ENCODE data around the gene ELOVL7.
"Not testable (repeated sequence)": the region's sequence is repeated elsewhere in the genome, so short reads cannot be mapped to it uniquely, and the experiment has no call there.

The ELOVL7 gene

DNA sequence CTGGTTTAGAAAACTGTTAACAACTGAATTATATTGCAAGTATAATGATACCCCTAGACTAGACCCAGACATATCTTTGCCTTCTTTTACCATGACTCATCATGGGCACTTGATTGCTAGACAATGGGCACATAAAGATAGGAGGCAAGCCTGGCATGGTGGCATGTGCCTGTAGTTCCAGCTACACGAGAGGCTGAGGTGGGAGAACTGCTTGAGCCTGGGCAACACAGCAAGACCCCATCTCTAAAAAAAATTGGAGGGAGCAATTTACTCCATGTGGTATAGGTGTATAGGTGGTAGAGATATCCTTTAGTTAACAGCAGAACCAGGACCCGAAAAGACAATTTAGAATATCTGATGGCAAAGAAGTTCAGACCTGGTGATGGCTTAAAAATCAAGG lies 51.6 kb downstream of the ELOVL7 start:
- DNase-seq = no peak

DNA sequence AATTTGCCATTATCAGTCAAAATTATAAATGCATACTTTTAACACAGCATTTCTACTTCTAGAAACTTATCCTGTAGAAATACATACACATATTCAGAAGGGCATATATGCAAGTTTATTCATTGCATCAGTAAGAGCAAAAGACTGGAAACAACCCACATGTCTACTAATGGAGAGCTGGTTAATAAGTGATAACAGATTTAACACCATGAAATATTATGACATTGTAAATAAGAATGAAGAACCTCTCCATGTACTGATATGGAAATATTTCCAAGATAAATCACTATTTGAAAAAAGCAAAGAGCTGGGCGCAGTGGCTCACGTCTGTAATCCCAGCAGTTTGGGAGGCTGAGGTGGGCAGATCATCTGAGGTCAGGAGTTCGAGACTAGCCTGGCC lies 54.5 kb downstream of the ELOVL7 start:
- DNase-seq = no peak

DNA sequence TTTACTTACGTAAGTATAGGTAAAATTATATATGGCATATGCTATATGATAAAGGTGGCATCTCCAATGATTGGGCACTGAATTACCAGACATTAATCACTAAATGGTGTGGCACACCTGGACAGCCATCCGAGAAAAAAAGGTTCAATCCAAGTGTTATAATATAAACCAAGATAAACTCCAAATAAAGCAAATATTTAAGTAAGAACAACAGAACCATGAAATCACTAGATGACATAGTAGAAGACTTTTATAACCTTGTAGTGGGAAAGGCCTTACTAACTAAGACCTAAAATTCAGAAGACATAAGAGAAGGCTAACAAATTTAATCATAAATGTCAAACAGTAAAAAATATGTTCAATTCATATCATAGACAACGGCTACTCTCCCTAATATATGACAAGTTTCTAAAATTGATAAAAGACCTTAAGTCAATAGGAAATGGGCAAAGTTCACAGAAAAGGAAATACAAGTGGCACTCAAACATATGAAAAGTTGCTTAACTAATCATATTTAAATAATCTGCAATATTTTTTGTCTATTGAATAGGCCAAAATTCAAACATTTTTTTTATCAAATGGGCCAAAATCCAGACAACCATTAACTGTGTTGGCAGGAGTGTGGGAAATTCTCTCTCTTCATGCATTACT lies 55.1 kb downstream of the ELOVL7 start:
- no peak for DNase-seq

DNA sequence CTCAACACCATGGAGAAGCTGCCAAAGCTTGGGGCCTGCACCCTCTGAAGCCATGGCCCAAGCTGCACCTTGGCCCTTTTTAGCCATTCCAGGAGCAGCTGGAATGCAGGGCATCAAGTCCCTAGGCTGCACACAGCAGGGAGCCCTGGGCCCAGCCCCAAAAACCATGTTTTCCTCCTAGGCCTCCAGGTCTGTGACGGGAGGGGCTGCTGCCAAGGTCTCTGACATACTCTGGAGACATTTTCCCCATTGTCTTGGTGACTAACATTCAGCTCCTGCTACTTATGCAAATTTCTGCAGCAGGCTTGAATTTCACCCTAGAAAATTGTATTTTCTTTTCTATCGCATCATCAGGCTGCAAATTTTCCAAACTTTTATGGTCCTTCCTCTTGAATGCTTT lies 64.6 kb downstream of the ELOVL7 start:
- DNase-seq = no peak

DNA sequence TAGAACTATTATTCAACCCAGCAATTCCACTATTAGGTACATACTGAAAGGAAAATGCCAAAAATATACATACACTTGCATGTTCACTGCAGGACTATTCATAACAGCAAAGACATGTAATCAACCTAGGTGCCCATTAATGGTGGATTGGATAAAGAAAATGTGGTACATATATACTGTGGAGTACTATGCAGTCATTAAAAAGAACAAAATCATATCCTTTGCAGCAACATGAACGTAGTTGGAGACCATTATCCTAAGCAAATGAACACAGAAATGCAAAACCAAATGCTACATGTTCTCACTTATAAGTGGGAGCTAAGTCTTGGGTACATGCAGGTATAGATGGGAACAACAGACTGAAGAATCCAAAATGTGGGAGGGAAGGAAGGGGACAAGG lies 67.7 kb downstream of the ELOVL7 start:
- no peak for DNase-seq

GRCh38 chr5:60765019-60765709 lies 78.9 kb downstream of the ELOVL7 start:
- no peak for DNase-seq

DNA sequence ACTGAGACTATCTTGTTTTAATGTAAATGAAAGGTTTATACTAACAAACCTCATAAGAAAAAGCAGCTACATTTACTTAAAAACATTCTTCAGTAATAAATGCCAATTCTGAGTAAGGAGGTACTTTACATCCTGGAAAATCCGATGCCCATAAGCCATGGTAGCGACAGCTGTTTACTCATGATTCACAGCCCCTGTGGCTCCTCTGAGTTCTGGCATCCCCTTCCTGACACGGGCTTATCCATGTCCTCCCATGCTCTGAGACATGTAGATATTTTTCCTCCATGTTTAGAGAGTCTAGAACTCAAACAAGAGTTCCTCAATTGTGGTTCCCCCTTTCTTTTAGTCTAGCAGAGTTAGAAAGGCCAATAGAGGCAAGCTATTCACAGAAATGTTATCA lies 81.0 kb downstream of the ELOVL7 start:
- no peak for DNase-seq

- no peak for DNase-seq
Measured at GRCh38 chr5:60754495-60754894, 89.6 kb downstream of the ELOVL7 start.

DNA sequence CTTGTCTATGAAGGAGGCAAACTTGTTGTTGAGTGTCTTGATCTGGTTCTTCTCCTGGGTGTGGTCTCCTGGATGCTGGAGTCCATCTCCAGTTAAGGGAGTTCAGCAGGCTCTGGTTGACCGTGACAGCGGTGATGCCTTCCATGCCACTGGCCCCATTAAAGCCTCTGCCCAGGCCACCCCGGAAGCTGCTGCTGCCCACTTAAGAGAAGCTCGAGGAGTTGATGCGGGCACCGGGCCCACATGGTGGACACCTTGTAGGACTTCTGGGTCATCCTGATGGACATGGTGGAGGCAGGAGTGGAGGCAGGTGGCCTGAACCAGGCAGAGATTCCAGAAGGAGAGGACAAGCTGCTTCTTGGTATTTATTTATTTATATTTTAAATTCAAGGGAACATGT lies 99.4 kb downstream of the ELOVL7 start:
- no peak for DNase-seq

DNA sequence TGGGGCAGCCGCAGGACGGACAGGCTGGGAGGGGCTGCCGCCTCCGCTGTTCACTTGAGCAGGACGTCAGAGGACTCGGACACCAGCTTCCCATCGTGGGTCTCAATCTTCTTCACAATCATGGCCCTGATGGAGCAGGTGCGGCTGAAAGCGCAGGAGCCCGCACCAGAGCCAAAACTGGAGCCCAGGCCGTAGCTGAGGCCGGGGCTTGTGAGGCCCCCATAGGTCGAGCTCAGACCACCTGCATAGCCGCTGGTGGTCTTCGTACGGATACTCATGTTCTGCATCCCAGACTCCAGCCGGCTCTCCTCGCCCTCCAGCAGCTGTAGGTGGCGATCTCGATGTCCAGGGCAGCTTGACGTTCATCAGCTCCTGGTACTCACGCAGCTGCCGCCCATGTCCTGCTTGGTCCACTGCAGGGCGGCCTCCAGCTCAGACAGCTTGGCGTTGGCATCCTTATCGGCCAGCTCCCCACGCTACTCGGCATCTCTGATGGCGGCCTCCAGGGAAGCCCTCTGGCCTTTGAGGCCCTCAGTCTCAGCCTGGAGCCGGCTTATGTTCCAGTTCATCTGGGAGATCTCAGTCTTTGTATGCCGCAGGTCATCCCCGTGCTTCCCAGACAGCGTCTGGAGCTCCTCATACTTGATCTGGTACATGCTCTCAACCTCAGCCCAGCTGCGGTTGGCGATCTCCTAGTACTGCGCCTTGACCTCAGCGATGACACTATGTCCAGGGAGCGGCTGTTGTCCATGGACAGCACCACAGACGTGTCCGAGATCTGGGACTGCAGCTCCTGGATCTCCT lies 100.4 kb downstream of the ELOVL7 start:
- no peak for DNase-seq

DNA sequence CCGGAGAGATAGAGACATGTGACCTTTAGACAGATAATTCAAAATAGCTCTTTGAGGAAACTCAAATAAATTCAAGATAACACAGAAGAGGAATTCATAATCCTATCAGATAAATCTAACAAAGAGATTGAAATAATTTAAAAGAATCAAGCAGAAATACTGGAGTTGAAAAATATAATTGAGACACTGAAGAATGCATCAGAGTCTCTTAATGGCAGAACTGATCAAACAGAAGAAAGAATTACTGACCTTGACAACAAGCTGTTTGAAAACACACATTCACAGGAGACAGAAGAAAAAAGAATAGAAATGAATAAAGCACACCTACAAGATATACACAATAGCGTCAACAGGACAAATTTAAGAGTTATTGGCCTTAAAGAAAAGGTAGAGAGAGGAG lies 103.7 kb downstream of the ELOVL7 start:
- DNase-seq = no peak

GRCh38 chr5:60738933-60739332 lies 105.1 kb downstream of the ELOVL7 start:
- no peak for DNase-seq

GRCh38 chr5:60738461-60738860 lies 105.6 kb downstream of the ELOVL7 start:
- no peak for DNase-seq

GRCh38 chr5:60730858-60731257 lies 113.2 kb downstream of the ELOVL7 start:
- DNase-seq = not testable (repeated sequence)

GRCh38 chr5:60727033-60727679 lies 116.9 kb downstream of the ELOVL7 start:
- DNase-seq = no peak

- no peak for DNase-seq
Measured at GRCh38 chr5:60724126-60724525, 119.9 kb downstream of the ELOVL7 start.

GRCh38 chr5:60722416-60722815 lies 121.7 kb downstream of the ELOVL7 start:
- no peak for DNase-seq

DNA sequence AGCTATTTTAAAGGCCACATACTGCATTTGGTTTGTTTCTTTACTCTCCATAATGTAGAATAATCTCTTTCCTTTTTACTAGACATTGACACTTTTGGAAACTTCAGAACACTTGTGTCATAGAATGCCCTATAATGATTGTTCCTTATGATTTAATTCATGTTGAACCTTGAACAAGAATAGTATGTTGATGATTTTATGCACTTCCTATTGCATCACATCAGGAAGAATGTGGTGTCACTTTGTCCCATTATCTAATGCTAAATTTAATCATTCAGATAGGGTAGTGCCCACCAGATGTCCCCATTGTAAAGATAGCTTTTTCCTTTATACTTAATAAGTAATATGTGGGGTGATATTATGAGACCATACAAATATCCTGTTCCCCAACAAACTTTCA lies 124.7 kb downstream of the ELOVL7 start:
- DNase-seq = no peak

- no peak for DNase-seq
Measured at GRCh38 chr5:60718166-60718892, 125.7 kb downstream of the ELOVL7 start.

DNA sequence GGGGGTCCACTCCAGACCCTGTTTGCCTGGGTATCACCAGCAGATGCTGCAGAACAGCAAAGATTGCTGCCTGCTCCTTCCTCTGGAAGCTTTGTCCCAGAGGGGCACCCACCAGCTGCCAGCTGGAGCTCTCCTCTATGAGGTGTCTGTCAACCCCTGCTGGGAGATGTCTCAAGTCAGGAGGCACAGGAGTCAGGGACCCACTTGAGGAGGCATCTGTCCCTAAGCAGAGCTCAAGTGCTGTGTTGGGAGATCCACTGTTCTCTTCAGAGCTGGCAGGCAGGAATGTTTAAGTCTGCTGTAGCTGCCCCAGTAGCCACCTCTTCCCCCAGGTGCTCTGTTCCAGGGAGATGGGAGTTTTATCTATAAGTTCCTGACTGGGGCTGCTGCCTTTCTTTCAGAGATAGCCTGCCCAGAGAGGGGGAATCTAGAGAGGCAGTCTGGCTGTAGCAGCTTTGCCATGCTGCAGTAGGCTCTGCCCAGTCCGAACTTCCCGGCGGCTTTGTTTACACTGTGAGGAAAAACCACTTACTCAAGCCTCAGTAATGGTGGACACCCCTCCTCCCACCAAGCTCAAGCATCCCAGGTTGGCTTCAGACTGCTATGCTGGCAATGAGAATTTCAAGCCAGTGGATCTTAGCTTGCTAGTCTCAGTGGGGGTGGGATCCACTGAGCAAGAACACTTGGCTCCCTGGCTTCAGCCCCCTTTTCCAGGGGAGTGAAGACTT lies 128.7 kb downstream of the ELOVL7 start:
- not testable (repeated sequence) for DNase-seq

- no peak for DNase-seq
Measured at GRCh38 chr5:60712950-60713349, 131.1 kb downstream of the ELOVL7 start.

DNA sequence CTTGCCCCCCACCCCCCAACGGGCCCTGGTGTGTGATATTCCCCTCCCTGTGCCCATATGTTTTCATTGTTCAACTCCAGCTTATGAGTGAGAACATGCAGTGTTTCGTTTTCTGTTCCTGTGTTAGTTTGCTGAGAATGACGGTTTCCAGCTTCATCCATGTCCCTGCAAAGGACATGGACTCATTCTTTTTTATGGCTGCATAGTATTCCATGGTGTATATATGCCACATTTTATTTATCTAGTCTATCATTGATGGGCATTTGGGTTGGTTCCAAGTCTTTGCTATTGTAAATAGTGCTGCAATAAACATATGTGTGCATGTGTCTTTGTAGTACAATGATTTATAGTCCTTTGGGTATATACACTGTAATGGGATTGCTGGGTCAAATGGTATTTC lies 132.2 kb downstream of the ELOVL7 start:
- DNase-seq = not testable (repeated sequence)

Data from CD4-positive, alpha-beta T cell treated with Interleukin-4 for 1 hour (primary cell).